Measurements from ENCODE around the gene DAB2. TPM values are rescaled to one million over a fixed set of nuclear protein-coding genes. Genes with fewer than 3 reads are reported as not detected.
A peak's percentile ranks its signal among the peaks of the same experiment; 100 is the strongest.

The DAB2 gene
- total and polyA plus RNA-seq, 2 donors (not counting 1 experiment from before 2014, with no cell fraction given) = 217 to 538 TPM

- Histone ChIP-seq H3K4me3 (replicated peaks in 1 of 4; ENCODE audit: control extremely low read depth in 1 of 4, insufficient read depth in 1 of 4, low read depth in 3 of 4, low read length in 4 of 4) (peak overlapping the region; percentile 15 to 86 (median 64)), H4K20me1 (ENCODE audit: control insufficient read depth, extremely low read depth, insufficient read depth, low read length) (peaks cover 2% of the 10 kb centered on the region), H3K9me3 (ENCODE audit: control insufficient read depth, insufficient read depth, low read depth, low read length) (no peaks in the 10 kb centered on the region), H3K4me2 (ENCODE audit: extremely low read depth, insufficient read depth, low read length) (peak overlapping the region; percentile 94), H3K79me2 (ENCODE audit: control insufficient read depth, insufficient read depth, low read length) (peaks cover 91% of the 10 kb centered on the region), H3K36me3 (ENCODE audit: control insufficient read depth, insufficient read depth, low read length) (peaks cover 11% of the 10 kb centered on the region), H3K4me1 (ENCODE audit: control insufficient read depth, extremely low read depth, insufficient read depth, low read length) (peaks cover 17% of the 10 kb centered on the region), H2AFZ (ENCODE audit: low read length) (no peak overlapping the region), H3K27me3 (ENCODE audit: control insufficient read depth, insufficient read depth, low read length) (no peaks in the 10 kb centered on the region), H3K27ac (ENCODE audit: insufficient read depth, low read length) (peak overlapping the region; percentile 60), H3K9ac (ENCODE audit: insufficient read depth, low read length) (no peak overlapping the region)
- TF ChIP-seq EZH2 (IDR thresholded peaks at IDR 0.05; ENCODE audit: low read length, missing control alignments) = no peak
- TF ChIP-seq, protein P1, sequence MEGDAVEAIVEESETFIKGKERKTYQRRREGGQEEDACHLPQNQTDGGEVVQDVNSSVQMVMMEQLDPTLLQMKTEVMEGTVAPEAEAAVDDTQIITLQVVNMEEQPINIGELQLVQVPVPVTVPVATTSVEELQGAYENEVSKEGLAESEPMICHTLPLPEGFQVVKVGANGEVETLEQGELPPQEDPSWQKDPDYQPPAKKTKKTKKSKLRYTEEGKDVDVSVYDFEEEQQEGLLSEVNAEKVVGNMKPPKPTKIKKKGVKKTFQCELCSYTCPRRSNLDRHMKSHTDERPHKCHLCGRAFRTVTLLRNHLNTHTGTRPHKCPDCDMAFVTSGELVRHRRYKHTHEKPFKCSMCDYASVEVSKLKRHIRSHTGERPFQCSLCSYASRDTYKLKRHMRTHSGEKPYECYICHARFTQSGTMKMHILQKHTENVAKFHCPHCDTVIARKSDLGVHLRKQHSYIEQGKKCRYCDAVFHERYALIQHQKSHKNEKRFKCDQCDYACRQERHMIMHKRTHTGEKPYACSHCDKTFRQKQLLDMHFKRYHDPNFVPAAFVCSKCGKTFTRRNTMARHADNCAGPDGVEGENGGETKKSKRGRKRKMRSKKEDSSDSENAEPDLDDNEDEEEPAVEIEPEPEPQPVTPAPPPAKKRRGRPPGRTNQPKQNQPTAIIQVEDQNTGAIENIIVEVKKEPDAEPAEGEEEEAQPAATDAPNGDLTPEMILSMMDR (conservative IDR thresholded peaks at IDR 0.05 in 1 of 2, IDR thresholded peaks at IDR 0.05 in 1 of 2; ENCODE audit: low read depth in 1 of 2, low read length in 2 of 2) = no peak
- peak; percentile 79 to 88 for DNase-seq (ENCODE audit: low read depth in 2 of 2)
Observed at GRCh38 chr5:39420482-39421145, 4.2 kb downstream of the DAB2 start.

GRCh38 chr5:39419796-39420195, 5.0 kb downstream of the DAB2 start:
- no peak overlapping the region for H2AFZ ChIP-seq (ENCODE audit: low read length)
- H3K36me3 ChIP-seq (ENCODE audit: control insufficient read depth, insufficient read depth, low read length) = peaks cover 11% of the 10 kb centered on the region
- H3K4me2 ChIP-seq (ENCODE audit: extremely low read depth, insufficient read depth, low read length) = peak overlapping the region; percentile 5
- no peak for TF ChIP-seq EZH2 (IDR thresholded peaks at IDR 0.05; ENCODE audit: low read length, missing control alignments)
- TF ChIP-seq, protein P1 (conservative IDR thresholded peaks at IDR 0.05 in 1 of 2, IDR thresholded peaks at IDR 0.05 in 1 of 2; ENCODE audit: low read depth in 1 of 2, low read length in 2 of 2) = no peak
- no peak for DNase-seq (ENCODE audit: low read depth in 2 of 2)
- peaks cover 19% of the 10 kb centered on the region for H3K4me1 ChIP-seq (ENCODE audit: control insufficient read depth, extremely low read depth, insufficient read depth, low read length)
- H3K27ac ChIP-seq (ENCODE audit: insufficient read depth, low read length) = no peak overlapping the region
- H4K20me1 ChIP-seq (ENCODE audit: control insufficient read depth, extremely low read depth, insufficient read depth, low read length) = peaks cover 2% of the 10 kb centered on the region
- no peak overlapping the region for H3K9ac ChIP-seq (ENCODE audit: insufficient read depth, low read length)
- H3K4me3 ChIP-seq (replicated peaks in 1 of 4; ENCODE audit: control extremely low read depth in 1 of 4, insufficient read depth in 1 of 4, low read depth in 3 of 4, low read length in 4 of 4) = peak overlapping the region in 1 of 4 experiments; percentile 86
- H3K79me2 ChIP-seq (ENCODE audit: control insufficient read depth, insufficient read depth, low read length) = peaks cover 98% of the 10 kb centered on the region
- no peaks in the 10 kb centered on the region for H3K27me3 ChIP-seq (ENCODE audit: control insufficient read depth, insufficient read depth, low read length)
- no peaks in the 10 kb centered on the region for H3K9me3 ChIP-seq (ENCODE audit: control insufficient read depth, insufficient read depth, low read depth, low read length)

- H3K9ac ChIP-seq (ENCODE audit: insufficient read depth, low read length) = no peak overlapping the region
- peak overlapping the region in 1 of 4 experiments; percentile 86 for H3K4me3 ChIP-seq (replicated peaks in 1 of 4; ENCODE audit: control extremely low read depth in 1 of 4, insufficient read depth in 1 of 4, low read depth in 3 of 4, low read length in 4 of 4)
- no peak overlapping the region for H3K27ac ChIP-seq (ENCODE audit: insufficient read depth, low read length)
- DNase-seq (ENCODE audit: low read depth in 2 of 2) = no peak
- H3K36me3 ChIP-seq (ENCODE audit: control insufficient read depth, insufficient read depth, low read length) = peaks cover 11% of the 10 kb centered on the region
- H3K9me3 ChIP-seq (ENCODE audit: control insufficient read depth, insufficient read depth, low read depth, low read length) = no peaks in the 10 kb centered on the region
- H4K20me1 ChIP-seq (ENCODE audit: control insufficient read depth, extremely low read depth, insufficient read depth, low read length) = peaks cover 7% of the 10 kb centered on the region
- H3K4me1 ChIP-seq (ENCODE audit: control insufficient read depth, extremely low read depth, insufficient read depth, low read length) = peaks cover 24% of the 10 kb centered on the region
- peaks cover 100% of the 10 kb centered on the region for H3K79me2 ChIP-seq (ENCODE audit: control insufficient read depth, insufficient read depth, low read length)
- no peak for TF ChIP-seq EZH2 (IDR thresholded peaks at IDR 0.05; ENCODE audit: low read length, missing control alignments)
- TF ChIP-seq, protein P1 (conservative IDR thresholded peaks at IDR 0.05 in 1 of 2, IDR thresholded peaks at IDR 0.05 in 1 of 2; ENCODE audit: low read depth in 1 of 2, low read length in 2 of 2) = no peak
- no peaks in the 10 kb centered on the region for H3K27me3 ChIP-seq (ENCODE audit: control insufficient read depth, insufficient read depth, low read length)
- no peak overlapping the region for H2AFZ ChIP-seq (ENCODE audit: low read length)
- H3K4me2 ChIP-seq (ENCODE audit: extremely low read depth, insufficient read depth, low read length) = peak overlapping the region; percentile 60
Observed at GRCh38 chr5:39417979-39418378, 6.8 kb downstream of the DAB2 start.

Measured in fibroblast of lung (primary cell).